K562 (cell line): Measurements from ENCODE around the gene ATP6V1G2. TPM values are rescaled to one million over a fixed set of nuclear protein-coding genes. Genes with fewer than 3 reads are reported as not detected.

Experiments used
- C11orf30 ChIP-seq: fragments of 450-650 bp; IDR thresholded peaks from 2 replicates; pipeline ENCODE4 v1.6.1; 2016; ENCODE audit warnings: low read depth, mild to moderate bottlenecking
- CBFA2T3 ChIP-seq: fragments of 450-650 bp; IDR thresholded peaks from 2 replicates; pipeline ENCODE4 v1.6.1; 2017
- CBX1 ChIP-seq: sonication (generic); IDR thresholded peaks from 2 replicates; pipeline ENCODE4 v1.6.1; 2016; ENCODE audit warnings: antibody characterized with exemption, low read depth, mild to moderate bottlenecking
- CC2D1A ChIP-seq: fragments of 450-650 bp; IDR thresholded peaks from 2 replicates; pipeline ENCODE4 v1.6.1; 2017; ENCODE audit warnings: mild to moderate bottlenecking
- DPF2 ChIP-seq: fragments of 450-650 bp; IDR thresholded peaks from 2 replicates; pipeline ENCODE4 v1.6.1; 2016
- EGR1 ChIP-seq: fragments of 450-650 bp; conservative IDR thresholded peaks from 2 replicates; pipeline ENCODE4 v1.6.1; 2017; ENCODE audit warnings: mild to moderate bottlenecking
- ESRRA ChIP-seq: fragments of 450-650 bp; IDR thresholded peaks from 2 replicates; pipeline ENCODE4 v1.6.1; 2014; ENCODE audit warnings: low read depth, mild to moderate bottlenecking, moderate library complexity, borderline replicate concordance
- FOXA3 ChIP-seq, 2 experiments: fragments of 450-650 bp in 1 of 2; sonication (generic) in 1 of 2; formaldehyde crosslinking; IDR thresholded peaks in 1 of 2; conservative IDR thresholded peaks in 1 of 2; 2 replicates each; pipeline versions ENCODE4 v1.4.0 to v1.8.0; 2020 to 2022; ENCODE audit warnings: mild to moderate bottlenecking in 2 of 2, missing genetic modification reagents in 1 of 2
- HDAC1 ChIP-seq, 2 experiments: fragments of 450-650 bp; IDR thresholded peaks; 2 replicates each; pipeline ENCODE4 v1.6.1; 2016 to 2017; ENCODE audit warnings: inconsistent platforms in 1 of 2, mild to moderate bottlenecking in 1 of 2, moderate library complexity in 1 of 2
- MAFG ChIP-seq: fragments of 450-650 bp; conservative IDR thresholded peaks from 2 replicates; pipeline ENCODE4 v1.6.1; 2016; ENCODE audit warnings: missing genetic modification characterization, missing compliant biosample characterization
- MEF2D ChIP-seq: conservative IDR thresholded peaks from 2 replicates; pipeline ENCODE4 v1.6.1; 2016; ENCODE audit warnings: low read depth, missing genetic modification characterization, missing compliant biosample characterization
- NR2C1 ChIP-seq, 2 experiments: fragments of 450-650 bp; IDR thresholded peaks; 2 replicates each; pipeline ENCODE4 v1.6.1; 2017; ENCODE audit warnings: mild to moderate bottlenecking in 2 of 2, antibody characterized with exemption in 1 of 2, inconsistent platforms in 1 of 2, missing compliant biosample characterization in 1 of 2, missing genetic modification characterization in 1 of 2
- PHB ChIP-seq: fragments of 250-450 bp; sonication (Bioruptor Pico); IDR thresholded peaks from 2 replicates; pipeline ENCODE4 v1.5.0; 2021
- PHB2 ChIP-seq: fragments of 450-650 bp; IDR thresholded peaks from 2 replicates; pipeline ENCODE4 v1.6.1; 2017; ENCODE audit warnings: low read depth
- POLR3G ChIP-seq: IDR thresholded peaks from 2 replicates; pipeline ENCODE4 v1.6.1; 2011; ENCODE audit not compliant: insufficient read length, insufficient replicate concordance; ENCODE audit errors: extremely low read depth
- SIN3B ChIP-seq: fragments of 450-650 bp; IDR thresholded peaks from 2 replicates; pipeline ENCODE4 v1.6.1; 2017; ENCODE audit warnings: low read depth, mild to moderate bottlenecking, moderate library complexity
- SMAD1 ChIP-seq: fragments of 150-350 bp; IDR thresholded peaks from 2 replicates; pipeline ENCODE4 v1.6.1; 2014; ENCODE audit warnings: low read length, low read depth; ENCODE audit not compliant: partially characterized antibody
- ZNF140 ChIP-seq: fragments of 250-450 bp; sonication (Bioruptor Pico); IDR thresholded peaks from 2 replicates; pipeline ENCODE4 v1.8.0; 2021; ENCODE audit warnings: moderate library complexity, mild to moderate bottlenecking, inconsistent platforms
- ZNF197 ChIP-seq: fragments of 200-800 bp; sonication (Bioruptor generic); IDR thresholded peaks from 2 replicates; pipeline ENCODE4 v1.6.1; 2016; ENCODE audit warnings: low read depth, missing genetic modification characterization, missing compliant biosample characterization
- ZNF23 ChIP-seq: fragments of 250-450 bp; sonication (Bioruptor Pico); IDR thresholded peaks from 2 replicates; pipeline ENCODE4 v1.4.0; 2020; ENCODE audit warnings: mild to moderate bottlenecking
- ZNF274 ChIP-seq: IDR thresholded peaks from 2 replicates; pipeline ENCODE4 v1.6.1; 2011; ENCODE audit warnings: low read depth, mild to moderate bottlenecking, low read length, moderate library complexity, borderline replicate concordance
- ZNF316 ChIP-seq: fragments of 450-650 bp; IDR thresholded peaks from 2 replicates; pipeline ENCODE4 v1.6.1; 2016
- ZNF384 ChIP-seq: IDR thresholded peaks from 2 replicates; pipeline ENCODE4 v1.6.1; 2012; ENCODE audit warnings: low read depth, low read length, improper control_type of control experiment
- ZNF584 ChIP-seq: fragments of 200-800 bp; sonication (Bioruptor generic); IDR thresholded peaks from 2 replicates; pipeline ENCODE4 v1.6.1; 2016; ENCODE audit warnings: low read depth, mild to moderate bottlenecking, missing genetic modification characterization, missing compliant biosample characterization
- ZNF644 ChIP-seq: fragments of 200-800 bp; sonication (Bioruptor generic); IDR thresholded peaks from 2 replicates; pipeline ENCODE4 v1.6.1; 2016; ENCODE audit warnings: low read depth, missing genetic modification characterization, missing compliant biosample characterization
- ZNF75A ChIP-seq: fragments of 450-650 bp; formaldehyde crosslinking; IDR thresholded peaks from 2 replicates; pipeline ENCODE4 v1.4.0; 2020; ENCODE audit warnings: mild to moderate bottlenecking
- ZZZ3 ChIP-seq: fragments of 450-650 bp; IDR thresholded peaks from 2 replicates; pipeline ENCODE4 v1.6.1; 2016; ENCODE audit warnings: antibody characterized with exemption, mild to moderate bottlenecking, moderate library complexity
- polyA plus RNA-seq, 8 experiments: library from polyadenylated mRNA; depleted of rRNA in 4 of 8; stranded (reverse) in 5 of 8; unstranded in 3 of 8; fragments of >200 nt; fragmentation: Nextera tagmentation in 2 of 8; fragmentation: Illumina TruSeq in 1 of 8; extraction: Ambion mirVana in 2 of 8; extraction: Trizol in 1 of 8; gene quantifications; 2 replicates each; pipeline versions ENCODE4 v1.2.1 to v1.2.3, GENCODE V29; 2011 to 2014; ENCODE audit warnings: inconsistent platforms in 1 of 8, missing spikeins in 1 of 8
- total RNA-seq, 7 experiments: library from RNA; depleted of rRNA in 6 of 7; stranded (reverse); fragments of >200 nt in 6 of 7; fragmentation: Illumina TruSeq in 2 of 7; extraction: Trizol in 2 of 7; gene quantifications; 2 replicates each; pipeline versions ENCODE4 v1.2.1 to v1.2.3, GENCODE V29; 2011 to 2021; ENCODE audit warnings: low replicate concordance in 1 of 7
- TF ChIP-seq, protein P1 (sequence below), 2 experiments: fragments of 450-650 bp in 1 of 2; sonication (generic) in 1 of 2; formaldehyde crosslinking in 1 of 2; IDR thresholded peaks in 1 of 2; conservative IDR thresholded peaks in 1 of 2; 2 replicates each; pipeline versions ENCODE4 v1.6.1 to v1.8.1; 2016 to 2023; ENCODE audit warnings: mild to moderate bottlenecking in 2 of 2, moderate library complexity in 2 of 2, inconsistent platforms in 1 of 2, missing genetic modification reagents in 1 of 2
- TF ChIP-seq, protein P2 (sequence below): IDR thresholded peaks from 2 replicates; pipeline ENCODE4 v1.6.1; 2016; ENCODE audit warnings: missing genetic modification characterization, missing compliant biosample characterization

ATP6V1G2 gene
- total and polyA plus RNA-seq, 9 of the 15 experiments (the other 6 are each of a cell fraction or from before 2014, with no cell fraction given): 0.14 to 1.5 (median 0.33) TPM

DNA sequence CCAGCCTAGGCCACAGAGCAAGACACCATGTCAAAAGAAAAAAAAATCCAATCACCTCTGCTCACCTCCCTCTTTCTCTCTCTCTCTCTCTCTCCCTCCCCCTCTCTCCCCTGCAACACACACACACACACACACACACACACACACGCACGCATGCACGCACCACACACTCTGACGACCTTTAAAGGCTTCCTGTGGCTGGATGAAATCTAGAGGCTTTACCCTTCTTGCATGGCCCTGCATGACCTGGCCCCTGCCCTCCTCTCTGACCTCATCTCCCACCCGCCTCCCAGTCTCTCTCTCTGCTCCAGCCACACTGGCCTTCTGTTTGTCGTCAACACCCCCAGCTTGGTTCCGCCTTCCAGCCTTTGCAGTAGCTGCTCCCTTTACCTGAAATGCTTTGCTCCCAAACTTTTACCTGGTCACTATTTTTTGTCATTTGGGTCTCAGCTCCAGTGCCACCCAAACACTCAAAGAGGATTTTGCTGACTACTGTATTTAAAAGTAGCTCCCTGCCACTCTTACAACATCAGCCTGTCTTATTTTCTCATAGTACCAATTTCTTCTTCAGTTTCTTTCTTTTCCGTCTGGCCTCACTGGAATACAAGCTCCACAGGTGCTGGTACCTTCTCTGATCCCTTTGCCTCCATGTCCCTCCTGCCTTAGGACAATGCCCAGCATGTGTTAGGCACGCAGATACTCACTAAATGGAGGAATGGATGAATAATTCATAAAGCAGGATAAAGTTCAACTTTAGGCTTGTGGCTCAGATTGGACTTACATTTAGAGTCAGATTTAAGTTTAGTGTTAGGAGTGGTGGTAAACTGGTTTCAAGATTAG is 21.3 kb upstream of the ATP6V1G2 start (continued):
- TF ChIP-seq PHB2: no peak
- TF ChIP-seq C11orf30: peak; percentile 84
- no peak for TF ChIP-seq ZNF384
- no peak for TF ChIP-seq ZNF197 (CRISPR knock-in tag)
- TF ChIP-seq POLR3G: no peak
- TF ChIP-seq ZNF274: no peak
- no peak for TF ChIP-seq ZZZ3
- TF ChIP-seq PHB (CRISPR knock-in tag): no peak
- TF ChIP-seq ZNF23 (CRISPR knock-in tag): no peak
- TF ChIP-seq, protein P1, sequence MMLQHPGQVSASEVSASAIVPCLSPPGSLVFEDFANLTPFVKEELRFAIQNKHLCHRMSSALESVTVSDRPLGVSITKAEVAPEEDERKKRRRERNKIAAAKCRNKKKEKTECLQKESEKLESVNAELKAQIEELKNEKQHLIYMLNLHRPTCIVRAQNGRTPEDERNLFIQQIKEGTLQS (IDR thresholded peaks at IDR 0.05): 0 out of 2 replicates have a peak, but pooled peaks have one; percentile 12
- TF ChIP-seq, protein P1 (CRISPR knock-in tag; conservative IDR thresholded peaks at IDR 0.05): no peak
- TF ChIP-seq HDAC1 (IDR thresholded peaks at IDR 0.05): peak in 1 of 2 experiments; percentile 18; a peak in 1 of 4 replicates
- no peak for TF ChIP-seq CBX1
- no peak for TF ChIP-seq ZNF140 (CRISPR knock-in tag)
- no peak for TF ChIP-seq NR2C1 (IDR thresholded peaks at IDR 0.05)
- TF ChIP-seq NR2C1 (tag; IDR thresholded peaks at IDR 0.05): no peak
- peak; percentile 92 for TF ChIP-seq ZNF316
- TF ChIP-seq MAFG (tag): peak; percentile 77
- TF ChIP-seq CBFA2T3: no peak
- TF ChIP-seq ZNF644 (tag): no peak
- TF ChIP-seq EGR1: 0 out of 2 replicates have a peak, but pooled peaks have one; percentile 15
- no peak for TF ChIP-seq SIN3B
- no peak for TF ChIP-seq ZNF75A
- TF ChIP-seq MEF2D: no peak
- no peak for TF ChIP-seq FOXA3 (CRISPR knock-in tag; conservative IDR thresholded peaks at IDR 0.05 in 1 of 2, IDR thresholded peaks at IDR 0.05 in 1 of 2)
- TF ChIP-seq, protein P2, sequence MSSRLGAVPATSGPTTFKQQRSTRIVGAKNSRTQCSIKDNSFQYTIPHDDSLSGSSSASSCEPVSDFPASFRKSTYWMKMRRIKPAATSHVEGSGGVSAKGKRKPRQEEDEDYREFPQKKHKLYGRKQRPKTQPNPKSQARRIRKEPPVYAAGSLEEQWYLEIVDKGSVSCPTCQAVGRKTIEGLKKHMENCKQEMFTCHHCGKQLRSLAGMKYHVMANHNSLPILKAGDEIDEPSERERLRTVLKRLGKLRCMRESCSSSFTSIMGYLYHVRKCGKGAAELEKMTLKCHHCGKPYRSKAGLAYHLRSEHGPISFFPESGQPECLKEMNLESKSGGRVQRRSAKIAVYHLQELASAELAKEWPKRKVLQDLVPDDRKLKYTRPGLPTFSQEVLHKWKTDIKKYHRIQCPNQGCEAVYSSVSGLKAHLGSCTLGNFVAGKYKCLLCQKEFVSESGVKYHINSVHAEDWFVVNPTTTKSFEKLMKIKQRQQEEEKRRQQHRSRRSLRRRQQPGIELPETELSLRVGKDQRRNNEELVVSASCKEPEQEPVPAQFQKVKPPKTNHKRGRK (tag): no peak
- TF ChIP-seq ESRRA: peak; percentile 39; the same call in 1 of the 2 replicates
- no peak for TF ChIP-seq CC2D1A
- 0 out of 2 replicates have a peak, but pooled peaks have one; percentile 34 for TF ChIP-seq ZNF584
- TF ChIP-seq SMAD1: no peak
- TF ChIP-seq DPF2: 0 out of 2 replicates have a peak, but pooled peaks have one; percentile 24
